Transverse colon (tissue), 4 donors: ENCODE data around the gene ZNF679. TPM values are rescaled to one million over a fixed set of nuclear protein-coding genes. Genes with fewer than 3 reads are reported as not detected.

Experiments used
- DNase-seq: peaks from one replicate; pipeline ENCODE4 v3.0.0-alpha.2; 2019
- H3K27ac ChIP-seq, 4 donors: fragments of 200-600 bp; sonication (generic); 2 replicates each; pipeline ENCODE4 v1.5.1; 2016 to 2018; ENCODE audit warnings: inconsistent platforms in 4 of 4
- H3K27me3 ChIP-seq: fragments of 200-600 bp; sonication (generic); 2 replicates; pipeline ENCODE4 v1.5.1; 2017; ENCODE audit warnings: inconsistent platforms
- H3K36me3 ChIP-seq, 4 donors: fragments of 200-600 bp; sonication (generic); 2 replicates each; pipeline ENCODE4 v1.5.1; 2017 to 2019; ENCODE audit warnings: inconsistent platforms in 4 of 4
- H3K4me1 ChIP-seq, 4 donors: fragments of 200-600 bp; sonication (generic); 2 replicates each; pipeline ENCODE4 v1.5.1; 2017 to 2020; ENCODE audit warnings: inconsistent platforms in 4 of 4
- H3K4me3 ChIP-seq, 4 donors: fragments of 200-600 bp; sonication (generic); 1 replicate in 1 of 4; 2 replicates in 3 of 4; pipeline versions ENCODE4 v1.5.1 to v1.6.1; 2017 to 2019; ENCODE audit warnings: inconsistent platforms in 4 of 4
- H3K9me3 ChIP-seq, 2 donors: fragments of 200-600 bp; sonication (generic); 2 replicates each; pipeline ENCODE4 v1.5.1; 2017 to 2019; ENCODE audit warnings: inconsistent platforms in 2 of 2
- EP300 ChIP-seq: sonication (generic); formaldehyde crosslinking; IDR thresholded peaks from one replicate; pipeline ENCODE4 v1.6.1; 2017; ENCODE audit warnings: antibody characterized with exemption, low read depth
- POLR2A ChIP-seq: fragments of 450-650 bp; IDR thresholded peaks from one replicate; pipeline ENCODE4 v1.6.1; 2016; ENCODE audit warnings: antibody characterized with exemption, mild to moderate bottlenecking, moderate library complexity
- POLR2AphosphoS5 ChIP-seq, 3 donors: sonication (generic); formaldehyde crosslinking; IDR thresholded peaks; one replicate each; pipeline ENCODE4 v1.6.1; 2016; ENCODE audit warnings: antibody characterized with exemption in 3 of 3
- WGBS, 2 donors: methylation state at CpG; one replicate each; pipeline ENCODE4 v1.1.5; 2018; ENCODE audit warnings: low coverage in 1 of 2; 5-methylcytosine and 5-hydroxymethylcytosine counted together
- in situ Hi-C, 4 donors: fragments of 200-750 bp; cut with MboI; loops; one replicate each; pipeline versions ENCODE4 v1.15.0 to v1.15.1; 2017; ENCODE audit warnings: low sequenced_read_pairs in 3 of 4, low pct_ligation_motif_present in 1 of 4, low pct_unique_long_range_greater_than_20kb in 1 of 4
- intact Hi-C: fragments of 100-400 bp; cut with DNase I; formaldehyde crosslinking; loops from one replicate; pipeline ENCODE4 v1.15.1; 2023; ENCODE audit warnings: low total_unique reads
- total RNA-seq, 4 donors: library from RNA; depleted of rRNA; stranded (reverse); fragments of >200 nt; gene quantifications; one replicate each; pipeline ENCODE4 v1.1.0, GENCODE V29; 2016
- TF ChIP-seq, protein P1 (sequence below), 5 experiments: fragments of 200-600 bp in 3 of 5; fragments of 450-650 bp in 2 of 5; sonication (generic) in 3 of 5; IDR thresholded peaks; 1 replicate in 2 of 5; 2 replicates in 3 of 5; pipeline ENCODE4 v1.5.1; 2016 to 2017; ENCODE audit warnings: antibody characterized with exemption in 5 of 5, inconsistent platforms in 3 of 5, mild to moderate bottlenecking in 2 of 5, moderate library complexity in 1 of 5

Gene ZNF679
- total RNA-seq, 4 donors from 2014 or later: not detected

GRCh38 chr7:64183126-64183742 lies 45.0 kb upstream of the ZNF679 start:
- H3K4me1 ChIP-seq: no peaks in the 10 kb centered on the region
- H3K27me3 ChIP-seq: peaks cover 15% of the 10 kb centered on the region
- DNase-seq: no peak
- TF ChIP-seq, protein P1, sequence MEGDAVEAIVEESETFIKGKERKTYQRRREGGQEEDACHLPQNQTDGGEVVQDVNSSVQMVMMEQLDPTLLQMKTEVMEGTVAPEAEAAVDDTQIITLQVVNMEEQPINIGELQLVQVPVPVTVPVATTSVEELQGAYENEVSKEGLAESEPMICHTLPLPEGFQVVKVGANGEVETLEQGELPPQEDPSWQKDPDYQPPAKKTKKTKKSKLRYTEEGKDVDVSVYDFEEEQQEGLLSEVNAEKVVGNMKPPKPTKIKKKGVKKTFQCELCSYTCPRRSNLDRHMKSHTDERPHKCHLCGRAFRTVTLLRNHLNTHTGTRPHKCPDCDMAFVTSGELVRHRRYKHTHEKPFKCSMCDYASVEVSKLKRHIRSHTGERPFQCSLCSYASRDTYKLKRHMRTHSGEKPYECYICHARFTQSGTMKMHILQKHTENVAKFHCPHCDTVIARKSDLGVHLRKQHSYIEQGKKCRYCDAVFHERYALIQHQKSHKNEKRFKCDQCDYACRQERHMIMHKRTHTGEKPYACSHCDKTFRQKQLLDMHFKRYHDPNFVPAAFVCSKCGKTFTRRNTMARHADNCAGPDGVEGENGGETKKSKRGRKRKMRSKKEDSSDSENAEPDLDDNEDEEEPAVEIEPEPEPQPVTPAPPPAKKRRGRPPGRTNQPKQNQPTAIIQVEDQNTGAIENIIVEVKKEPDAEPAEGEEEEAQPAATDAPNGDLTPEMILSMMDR (IDR thresholded peaks at IDR 0.05): peak; percentile 51 to 69 (median 62)
- no peak for TF ChIP-seq POLR2AphosphoS5 (IDR thresholded peaks at IDR 0.05)
- H3K9me3 ChIP-seq: peaks cover 0 to 10% of the 10 kb centered on the region in 2 donors
- WGBS, 2 donors: 55% methylated on average over 23 of the region's 31 CpGs; no CpG with 5 or more reads in 1 of the 2 donors
- H3K4me3 ChIP-seq: no peak overlapping the region
- H3K27ac ChIP-seq: no peak overlapping the region
- H3K36me3 ChIP-seq: no peaks in the 10 kb centered on the region
- intact Hi-C loops (loop anchor here (1.0 kb wide), 1 partner anchor 436 kb away; no protein-coding TSS in a partner anchor), in situ Hi-C loops (loop anchor here (10.0 to 25.0 kb wide), 2 partner anchors 429 to 442 kb away; no protein-coding TSS in a partner anchor)

DNA sequence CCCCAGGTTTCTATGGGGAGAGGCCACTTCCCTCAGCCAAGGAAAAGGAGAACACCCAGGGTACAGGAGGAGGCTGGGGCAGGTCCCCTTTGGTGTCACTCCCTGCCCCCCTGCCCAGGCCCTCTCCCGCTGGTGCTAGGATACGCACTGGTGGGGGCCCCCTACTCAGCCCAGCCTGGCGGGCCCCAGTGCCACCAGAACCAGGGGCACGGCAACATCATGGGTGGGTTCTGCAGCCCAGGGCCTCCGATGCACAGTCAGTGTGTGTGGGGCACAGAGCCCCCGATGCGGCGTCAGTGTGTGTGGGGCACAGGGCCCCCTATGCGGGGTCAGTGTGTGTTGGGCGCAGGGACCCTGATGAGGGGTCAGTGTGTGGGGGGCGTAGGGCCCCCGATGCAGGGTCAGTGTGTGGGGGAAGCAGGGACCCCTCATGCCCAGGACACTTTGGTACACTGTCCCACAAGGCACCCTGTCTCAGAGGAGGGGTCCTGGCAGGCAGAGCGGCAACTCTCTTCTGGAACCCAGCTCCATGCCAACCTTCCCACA lies 44.4 kb upstream of the ZNF679 start:
- peaks cover 15% of the 10 kb centered on the region for H3K27me3 ChIP-seq
- no peak for TF ChIP-seq POLR2AphosphoS5 (IDR thresholded peaks at IDR 0.05)
- no peak for TF ChIP-seq POLR2A
- TF ChIP-seq, protein P1 (IDR thresholded peaks at IDR 0.05): no peak
- no peak for TF ChIP-seq EP300
- H3K27ac ChIP-seq: no peak overlapping the region
- no peaks in the 10 kb centered on the region for H3K4me1 ChIP-seq
- H3K36me3 ChIP-seq: no peaks in the 10 kb centered on the region
- no peak for DNase-seq
- in situ Hi-C loops: loop anchor here (10.0 to 25.0 kb wide), 2 partner anchors 428 to 441 kb away; no protein-coding TSS in a partner anchor
- H3K9me3 ChIP-seq: peaks cover 0 to 10% of the 10 kb centered on the region in 2 donors
- no peak overlapping the region for H3K4me3 ChIP-seq
- intact Hi-C loops: loop anchor here (1.0 kb wide), 1 partner anchor 435 kb away; no protein-coding TSS in a partner anchor
- WGBS, 2 donors: 96% methylated on average over 13 of the region's 13 CpGs; no CpG with 5 or more reads in 1 of the 2 donors

DNA sequence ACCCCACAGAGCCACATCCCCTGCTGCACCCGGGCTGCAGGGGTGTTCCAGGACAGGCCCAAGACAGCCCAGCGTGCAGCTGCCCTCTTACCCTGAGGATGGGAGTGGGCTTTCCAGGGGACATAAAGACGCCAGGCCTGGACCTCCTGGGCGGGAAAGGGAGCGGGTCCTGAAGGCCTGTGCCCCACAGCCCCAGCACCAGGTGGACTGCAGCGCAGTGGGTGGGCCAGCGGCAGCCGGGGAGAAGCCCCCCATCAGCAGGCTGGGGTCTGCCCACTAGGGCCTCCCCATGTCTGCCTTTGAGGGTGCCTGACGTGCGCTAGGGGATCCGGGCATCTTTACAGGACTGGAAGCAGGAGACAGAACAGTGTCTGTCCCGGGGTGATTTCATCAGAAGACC lies 43.9 kb upstream of the ZNF679 start:
- Histone ChIP-seq H3K9me3 (peaks cover 0 to 10% of the 10 kb centered on the region in 2 donors), H3K4me1 (no peaks in the 10 kb centered on the region), H3K36me3 (no peaks in the 10 kb centered on the region), H3K27ac (no peak overlapping the region), H3K4me3 (no peak overlapping the region), H3K27me3 (peaks cover 15% of the 10 kb centered on the region)
- intact Hi-C loops (no loop called here), in situ Hi-C loops (loop anchor here (10.0 to 25.0 kb wide), 2 partner anchors 428 to 440 kb away; no protein-coding TSS in a partner anchor)
- 92% methylated on average over 12 of the region's 12 CpGs; no CpG with 5 or more reads in 1 of the 2 donors for WGBS, 2 donors
- DNase-seq: no peak
- no peak for TF ChIP-seq POLR2A
- no peak for TF ChIP-seq POLR2AphosphoS5 (IDR thresholded peaks at IDR 0.05)
- TF ChIP-seq, protein P1 (IDR thresholded peaks at IDR 0.05): no peak
- TF ChIP-seq EP300: no peak

DNA sequence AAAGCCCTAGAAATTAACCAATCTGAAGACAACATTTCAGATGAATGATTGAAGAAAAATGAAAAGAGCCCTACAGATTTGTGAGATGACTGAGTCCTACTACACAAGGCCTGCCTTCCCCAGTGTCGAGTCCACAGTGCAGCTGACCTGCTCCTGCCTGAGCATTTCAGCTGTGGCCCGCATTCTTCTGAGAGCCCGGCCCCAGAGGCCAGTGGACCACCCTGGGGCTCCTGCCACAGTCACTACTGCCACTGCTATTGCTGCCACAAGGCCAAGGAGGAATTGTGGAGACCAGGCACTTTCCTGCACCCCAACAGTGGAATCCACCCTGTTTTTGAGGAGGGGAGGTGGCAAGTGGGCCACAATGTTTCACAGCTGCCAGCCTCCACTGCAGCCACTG lies 40.9 kb upstream of the ZNF679 start:
- in situ Hi-C loops: loop anchor here (10.0 to 25.0 kb wide), 2 partner anchors 425 to 437 kb away; no protein-coding TSS in a partner anchor
- no peak overlapping the region for H3K4me3 ChIP-seq
- H3K4me1 ChIP-seq: no peaks in the 10 kb centered on the region
- peaks cover 0 to 6% of the 10 kb centered on the region in 2 donors for H3K9me3 ChIP-seq
- no peak overlapping the region for H3K27ac ChIP-seq
- TF ChIP-seq POLR2AphosphoS5 (IDR thresholded peaks at IDR 0.05) (no peak), POLR2A (no peak), EP300 (no peak)
- TF ChIP-seq, protein P1 (IDR thresholded peaks at IDR 0.05): no peak
- DNase-seq: no peak
- WGBS, 2 donors: 72% methylated on average over 3 of the region's 3 CpGs; no CpG with 5 or more reads in 1 of the 2 donors
- H3K36me3 ChIP-seq: no peaks in the 10 kb centered on the region
- H3K27me3 ChIP-seq: peaks cover 5% of the 10 kb centered on the region
- intact Hi-C loops: no loop called here
